ENCODE measurements around the gene SYN1.

The SYN1 gene

GRCh38 chrX:47579537-47579936 is 40.1 kb downstream of the SYN1 start:
- no peak for TF ChIP-seq CTCF (conservative IDR thresholded peaks at IDR 0.05; ENCODE audit: low read depth, low read length)
- no peak overlapping the region for H3K4me3 ChIP-seq (ENCODE audit: low read length)
- no peak for DNase-seq (ENCODE audit: low read depth)

DNA sequence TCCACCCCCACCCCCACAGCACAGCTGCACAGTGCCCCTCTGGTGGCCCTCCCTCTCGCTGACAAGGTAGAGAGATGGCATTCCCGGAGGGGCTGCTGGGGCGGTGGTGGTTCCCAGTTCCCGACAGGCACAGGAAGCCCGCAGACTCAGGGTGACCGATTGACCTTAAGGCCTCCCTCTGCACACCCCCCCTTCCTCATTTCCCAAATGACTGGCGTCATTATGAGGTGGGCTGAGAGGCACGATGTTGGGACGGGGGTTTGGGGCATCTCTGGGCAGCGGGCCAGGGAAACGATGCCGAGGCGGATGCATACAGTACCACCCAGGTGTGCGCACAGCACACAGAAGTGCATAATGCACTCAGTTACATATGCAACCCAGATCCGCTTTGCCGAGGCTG is 41.0 kb downstream of the SYN1 start:
- DNase-seq (ENCODE audit: low read depth): no peak
- H3K4me3 ChIP-seq (ENCODE audit: low read length): no peak overlapping the region
- TF ChIP-seq CTCF (conservative IDR thresholded peaks at IDR 0.05; ENCODE audit: low read depth, low read length): no peak

GRCh38 chrX:47577901-47578300 is 41.8 kb downstream of the SYN1 start:
- no peak overlapping the region for H3K4me3 ChIP-seq (ENCODE audit: low read length)
- no peak for TF ChIP-seq CTCF (conservative IDR thresholded peaks at IDR 0.05; ENCODE audit: low read depth, low read length)
- no peak for DNase-seq (ENCODE audit: low read depth)

GRCh38 chrX:47577424-47577823 is 42.2 kb downstream of the SYN1 start:
- H3K4me3 ChIP-seq (ENCODE audit: low read length): no peak overlapping the region
- DNase-seq (ENCODE audit: low read depth): no peak

GRCh38 chrX:47576021-47576898 is 43.4 kb downstream of the SYN1 start:
- no peak for TF ChIP-seq CTCF (conservative IDR thresholded peaks at IDR 0.05; ENCODE audit: low read depth, low read length)
- DNase-seq (ENCODE audit: low read depth): no peak
- no peak overlapping the region for H3K4me3 ChIP-seq (ENCODE audit: low read length)

More at GRCh38 chrX:47577424-47577823, 42.2 kb downstream of the SYN1 start:
- no peak for TF ChIP-seq CTCF (conservative IDR thresholded peaks at IDR 0.05; ENCODE audit: low read depth, low read length)

GRCh38 chrX:47574547-47575301 is 44.9 kb downstream of the SYN1 start:
- TF ChIP-seq CTCF (conservative IDR thresholded peaks at IDR 0.05; ENCODE audit: low read depth, low read length): no peak
- peak overlapping the region; percentile 26 for H3K4me3 ChIP-seq (ENCODE audit: low read length)
- DNase-seq (ENCODE audit: low read depth): no peak
